K562 (cell line): Measurements from ENCODE around the gene SHANK1. TPM values are rescaled to one million over a fixed set of nuclear protein-coding genes. Genes with fewer than 3 reads are reported as not detected.

Source experiments
- ASH1L ChIP-seq: fragments of 450-650 bp; IDR thresholded peaks from 2 replicates; pipeline ENCODE4 v1.6.1; 2018; ENCODE audit warnings: borderline replicate concordance, mild to moderate bottlenecking, low read depth; ENCODE audit not compliant: partially characterized antibody
- CREM ChIP-seq: IDR thresholded peaks from 2 replicates; pipeline ENCODE4 v1.6.1; 2014; ENCODE audit warnings: antibody characterized with exemption, low read depth
- E2F1 ChIP-seq: sonication (generic); formaldehyde crosslinking; IDR thresholded peaks from 2 replicates; pipeline ENCODE4 v1.8.1; 2023; ENCODE audit warnings: mild to moderate bottlenecking, missing genetic modification reagents, moderate library complexity
- E2F8 ChIP-seq: fragments of 450-650 bp; IDR thresholded peaks from 2 replicates; pipeline ENCODE4 v1.7.1; 2018; ENCODE audit warnings: mild to moderate bottlenecking, low read depth; ENCODE audit not compliant: partially characterized antibody
- HCFC1 ChIP-seq: IDR thresholded peaks from 2 replicates; pipeline ENCODE4 v1.6.1; 2012; ENCODE audit warnings: low read depth, low read length, improper control_type of control experiment
- HEY1 ChIP-seq: fragments of 250-450 bp; sonication (Bioruptor Pico); IDR thresholded peaks from 2 replicates; pipeline ENCODE4 v1.5.0; 2020; ENCODE audit warnings: mild to moderate bottlenecking, moderate library complexity, borderline replicate concordance
- JUND ChIP-seq, 2 experiments: IDR thresholded peaks; 2 replicates in 1 of 2; 3 replicates in 1 of 2; pipeline ENCODE4 v1.6.1; 2011; ENCODE audit warnings: borderline replicate concordance in 2 of 2, low read depth in 2 of 2, low read length in 2 of 2, improper control_type of control experiment in 1 of 2, missing biosample characterization in 1 of 2, missing genetic modification characterization in 1 of 2, missing genetic modification reagents in 1 of 2
- MECOM ChIP-seq: fragments of 250-450 bp; sonication (Bioruptor Pico); IDR thresholded peaks from 2 replicates; pipeline ENCODE4 v1.8.0; 2022; ENCODE audit warnings: inconsistent platforms
- MTA1 ChIP-seq: fragments of 450-650 bp; IDR thresholded peaks from 2 replicates; pipeline ENCODE4 v1.6.1; 2017; ENCODE audit warnings: borderline replicate concordance
- NR2C2 ChIP-seq, 2 experiments: fragments of 200-800 bp in 1 of 2; sonication (Bioruptor generic) in 1 of 2; sonication (generic) in 1 of 2; formaldehyde crosslinking in 1 of 2; IDR thresholded peaks; 2 replicates each; pipeline versions ENCODE4 v1.6.1 to v1.8.0; 2016 to 2022; ENCODE audit warnings: mild to moderate bottlenecking in 1 of 2, missing compliant biosample characterization in 1 of 2, missing genetic modification characterization in 1 of 2, missing genetic modification reagents in 1 of 2
- NRF1 ChIP-seq, 2 experiments: fragments of 450-650 bp; IDR thresholded peaks in 1 of 2; conservative IDR thresholded peaks in 1 of 2; 2 replicates each; pipeline ENCODE4 v1.6.1; 2014; ENCODE audit warnings: mild to moderate bottlenecking in 2 of 2
- RFX5 ChIP-seq: IDR thresholded peaks from 2 replicates; pipeline ENCODE4 v1.6.1; 2011; ENCODE audit warnings: low read depth, mild to moderate bottlenecking, improper control_type of control experiment, low read length
- SFPQ ChIP-seq: fragments of 200-400 bp; formaldehyde crosslinking; IDR thresholded peaks from 2 replicates; pipeline ENCODE4 v1.6.1; 2017; ENCODE audit warnings: mild to moderate bottlenecking, low read depth, low read length, moderate library complexity
- THRAP3 ChIP-seq: fragments of 450-650 bp; IDR thresholded peaks from 2 replicates; pipeline ENCODE4 v1.6.1; 2016; ENCODE audit warnings: mild to moderate bottlenecking, inconsistent platforms, borderline replicate concordance
- ZBTB26 ChIP-seq: fragments of 450-650 bp; formaldehyde crosslinking; IDR thresholded peaks from 2 replicates; pipeline ENCODE4 v1.4.0; 2022; ENCODE audit warnings: missing genetic modification characterization
- ZNF436 ChIP-seq: fragments of 250-450, 450-650 bp; sonication (Bioruptor Pico); formaldehyde crosslinking; IDR thresholded peaks from 2 replicates; pipeline ENCODE4 v1.7.0; 2020; ENCODE audit warnings: mild to moderate bottlenecking
- polyA plus RNA-seq, 8 experiments: library from polyadenylated mRNA; depleted of rRNA in 4 of 8; stranded (reverse) in 5 of 8; unstranded in 3 of 8; fragments of >200 nt; fragmentation: Nextera tagmentation in 2 of 8; fragmentation: Illumina TruSeq in 1 of 8; extraction: Ambion mirVana in 2 of 8; extraction: Trizol in 1 of 8; gene quantifications; 2 replicates each; pipeline versions ENCODE4 v1.2.1 to v1.2.3, GENCODE V29; 2011 to 2014; ENCODE audit warnings: inconsistent platforms in 1 of 8, missing spikeins in 1 of 8
- total RNA-seq, 7 experiments: library from RNA; depleted of rRNA in 6 of 7; stranded (reverse); fragments of >200 nt in 6 of 7; fragmentation: Illumina TruSeq in 2 of 7; extraction: Trizol in 2 of 7; gene quantifications; 2 replicates each; pipeline versions ENCODE4 v1.2.1 to v1.2.3, GENCODE V29; 2011 to 2021; ENCODE audit warnings: low replicate concordance in 1 of 7

Gene SHANK1
- total and polyA plus RNA-seq, 9 of the 15 experiments (the other 6 are each of a cell fraction or from before 2014, with no cell fraction given): 0.33 to 1.3 (median 0.55) TPM; not detected in 2

- TF ChIP-seq ASH1L: peak; percentile 55
- TF ChIP-seq E2F8: peak; percentile 94
- TF ChIP-seq THRAP3: peak; percentile 81
- TF ChIP-seq NRF1 (conservative IDR thresholded peaks at IDR 0.05 in 1 of 2, IDR thresholded peaks at IDR 0.05 in 1 of 2): peak; percentile 83 to 85
- TF ChIP-seq E2F1 (CRISPR knock-in tag): peak; percentile 74; the same call in 1 of the 2 replicates
- TF ChIP-seq MECOM (CRISPR knock-in tag): no peak
- TF ChIP-seq SFPQ: no peak
- TF ChIP-seq HCFC1: 0 out of 2 replicates have a peak, but pooled peaks have one; percentile 16
- no peak for TF ChIP-seq HEY1 (CRISPR knock-in tag)
- TF ChIP-seq CREM: peak; percentile 99
- peak; percentile 100 for TF ChIP-seq RFX5
- peak; percentile 91 for TF ChIP-seq JUND (IDR thresholded peaks at IDR 0.05; ENCODE audit: borderline replicate concordance, low read depth, low read length)
- peak; percentile 43; the same call in 1 of the 3 replicates for TF ChIP-seq JUND (tag; IDR thresholded peaks at IDR 0.05; ENCODE audit: borderline replicate concordance, low read depth, low read length)
- TF ChIP-seq MTA1: 0 out of 2 replicates have a peak, but pooled peaks have one; percentile 21
- TF ChIP-seq ZBTB26 (CRISPR knock-in tag): peak; percentile 83; the same call in 1 of the 2 replicates
- peak; percentile 3; the same call in 1 of the 2 replicates for TF ChIP-seq NR2C2 (CRISPR knock-in tag; IDR thresholded peaks at IDR 0.05)
- no peak for TF ChIP-seq NR2C2 (tag; IDR thresholded peaks at IDR 0.05)
- no peak for TF ChIP-seq ZNF436 (CRISPR knock-in tag)
Observed at GRCh38 chr19:50679177-50680125, 40.2 kb downstream of the SHANK1 start (continued).
